Nucleus accumbens (tissue), 56 donors: ENCODE measurements around the gene TNFAIP2.
A peak's percentile ranks its signal among the peaks of the same experiment; 100 is the strongest.

Source experiments
- DNase-seq, 56 donors: peaks; one replicate each; lab custom pipeline; 2025; lab: John Stamatoyannopoulos, UW

The TNFAIP2 gene

GRCh38 chr14:103093856-103094405, 29.3 kb upstream of the TNFAIP2 start:
- DNase-seq, result no peak

GRCh38 chr14:103094406-103095209, 28.7 kb upstream of the TNFAIP2 start, which contains the start of gene EXOC3L4:
Gene EXOC3L4, plus strand, starts transcription at chr14:103094725. Its CDS starts 5,495 bp downstream, at chr14:103100220.
- no peak for DNase-seq

GRCh38 chr14:103095210-103095778, 28.0 kb upstream of the TNFAIP2 start:
- DNase-seq, result no peak

- DNase-seq, result no peak
Observed at GRCh38 chr14:103096387-103096786, 26.9 kb upstream of the TNFAIP2 start.

GRCh38 chr14:103097244-103097993, 25.8 kb upstream of the TNFAIP2 start:
- DNase-seq, result no peak

GRCh38 chr14:103097994-103098957, 25.0 kb upstream of the TNFAIP2 start:
- no peak for DNase-seq

GRCh38 chr14:103099081-103099732, 24.1 kb upstream of the TNFAIP2 start:
- no peak for DNase-seq

- no peak for DNase-seq
Observed at GRCh38 chr14:103099733-103100280, 23.5 kb upstream of the TNFAIP2 start.

GRCh38 chr14:103100281-103101121, 22.8 kb upstream of the TNFAIP2 start:
- DNase-seq, result no peak

GRCh38 chr14:103101257-103101962, 21.9 kb upstream of the TNFAIP2 start:
- no peak for DNase-seq

GRCh38 chr14:103101963-103102688, 21.1 kb upstream of the TNFAIP2 start:
- no peak for DNase-seq

- no peak for DNase-seq
Observed at GRCh38 chr14:103102689-103103260, 20.5 kb upstream of the TNFAIP2 start.

GRCh38 chr14:103103461-103104388, 19.5 kb upstream of the TNFAIP2 start:
- DNase-seq, result no peak

- no peak for DNase-seq
Observed at GRCh38 chr14:103104389-103104653, 18.9 kb upstream of the TNFAIP2 start.

- DNase-seq, result peak in 39 of 56 donors; percentile 15 to 78 (median 35)
Observed at GRCh38 chr14:103104654-103105452, 18.4 kb upstream of the TNFAIP2 start.
